GM18517 (cell line): ENCODE results near the gene PDZK1.
"Not testable (repeated sequence)": the region's sequence is repeated elsewhere in the genome, so short reads cannot be mapped to it uniquely, and the experiment has no call there.

Source experiments
- ATAC-seq: cut with Tn5 transposase; IDR thresholded peaks from one replicate; pipeline ENCODE4 v1.9.1; 2021; ENCODE audit warnings: mild to moderate bottlenecking, moderate library complexity; ENCODE audit not compliant: unreplicated experiment

PDZK1 gene

DNA sequence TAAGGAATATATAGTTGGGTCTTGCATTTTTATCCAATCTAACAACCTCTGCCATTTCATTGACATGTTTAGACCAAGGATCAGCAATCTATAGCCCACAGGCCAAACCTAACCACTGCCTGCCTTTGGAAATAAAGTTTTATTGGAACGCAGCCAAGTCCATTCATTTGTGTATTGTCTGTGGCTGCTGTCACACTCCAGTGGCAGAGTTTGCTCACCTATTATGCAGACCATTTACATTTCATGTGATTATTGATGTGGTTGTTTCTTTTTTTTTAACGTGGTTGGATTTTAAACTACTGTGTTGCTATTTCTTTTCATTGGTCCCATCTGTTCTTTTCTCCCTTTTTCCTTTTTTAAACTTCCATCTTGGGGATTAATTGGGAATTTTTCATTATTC is 44.7 kb downstream of the PDZK1 start:
- not testable (repeated sequence) for ATAC-seq

DNA sequence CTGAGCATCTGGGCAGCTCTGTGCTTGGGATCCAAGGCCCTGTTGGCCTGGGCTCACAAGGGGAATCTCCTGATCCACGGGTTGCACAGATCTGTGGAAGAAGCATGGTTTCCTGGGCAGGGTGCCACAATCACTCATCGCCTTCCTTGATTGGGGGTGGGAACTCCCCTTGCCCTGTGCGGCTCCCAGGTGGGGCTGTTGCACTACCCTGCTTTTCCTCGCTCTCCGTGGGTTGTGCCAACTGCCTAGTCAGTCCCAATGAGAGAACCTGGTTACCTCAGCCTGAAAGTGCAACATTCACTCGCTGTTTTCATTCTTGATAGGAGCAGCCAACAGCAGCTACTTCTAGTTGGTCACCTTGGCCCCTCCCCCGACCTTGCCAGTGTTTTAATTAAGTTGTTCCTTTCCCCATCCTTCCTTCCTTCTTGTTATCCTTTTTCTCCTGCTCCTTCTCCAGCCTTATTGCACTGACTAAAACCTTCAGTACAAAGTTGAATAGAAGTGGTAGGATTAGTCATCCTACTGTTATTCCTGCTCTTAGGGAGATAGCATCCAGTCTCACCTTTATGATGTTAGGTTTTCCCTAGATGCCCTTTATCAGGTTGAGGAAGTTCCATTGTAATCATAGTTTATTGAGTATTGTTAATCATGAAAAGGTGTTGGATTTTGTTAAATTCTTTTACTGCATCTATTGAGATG is 50.8 kb downstream of the PDZK1 start:
- ATAC-seq, result not testable (repeated sequence)

DNA sequence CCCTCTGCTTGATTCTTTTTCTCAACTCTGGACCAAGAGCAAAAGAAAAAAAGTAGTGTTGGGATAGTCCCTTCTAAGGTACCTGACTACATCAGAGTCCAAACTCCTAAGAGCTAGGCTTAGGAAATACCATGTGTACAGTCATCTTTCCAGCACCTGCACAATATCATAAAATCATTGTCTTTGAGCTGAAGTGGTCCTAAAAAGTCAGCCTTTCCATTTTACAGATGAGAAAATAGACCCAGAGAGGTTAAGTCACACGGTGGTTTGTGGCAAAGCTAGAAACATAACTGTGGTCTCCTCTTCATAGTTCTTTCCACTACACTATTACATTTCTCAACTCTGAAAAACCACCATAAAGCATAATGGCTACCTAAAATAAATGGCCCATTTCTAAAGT is 63.2 kb downstream of the PDZK1 start:
- not testable (repeated sequence) for ATAC-seq

DNA sequence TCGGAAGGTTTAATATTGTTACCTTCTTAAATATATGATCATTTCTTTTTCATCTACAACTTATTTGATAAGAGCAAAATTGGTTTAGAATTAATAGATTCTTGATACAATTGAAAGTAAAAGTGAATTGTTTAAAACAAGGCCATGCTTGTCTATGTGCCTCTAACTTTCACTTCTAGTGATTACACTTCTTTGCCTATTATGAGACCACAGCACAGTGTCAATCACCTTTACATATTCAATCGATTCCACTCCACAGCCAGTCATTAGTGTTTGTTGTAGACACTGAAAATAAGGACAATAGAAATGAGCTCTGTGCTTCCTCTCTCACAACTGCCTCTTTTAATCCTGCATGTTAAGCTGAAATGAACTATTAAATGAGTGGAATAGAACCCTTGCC is 65.3 kb downstream of the PDZK1 start:
- not testable (repeated sequence) for ATAC-seq

DNA sequence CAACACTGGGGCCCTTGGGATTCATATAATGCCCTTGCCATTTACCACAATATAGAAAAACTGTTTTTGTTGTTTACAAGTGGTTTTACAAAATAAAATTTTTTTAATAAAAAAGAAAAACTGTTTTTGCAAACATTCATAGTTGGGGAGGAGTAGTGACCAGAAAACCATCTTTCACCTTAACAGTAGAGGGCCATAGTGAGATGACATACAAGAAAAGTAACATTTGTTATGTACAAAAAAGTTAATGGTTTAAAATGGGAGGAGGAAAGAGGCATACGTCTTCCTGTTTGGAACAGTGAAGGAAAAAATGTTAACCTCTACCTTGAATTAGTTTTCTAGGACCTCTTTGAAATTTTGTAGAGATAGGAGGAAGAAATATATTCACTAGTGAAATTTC is 70.9 kb downstream of the PDZK1 start:
- ATAC-seq, result not testable (repeated sequence)

DNA sequence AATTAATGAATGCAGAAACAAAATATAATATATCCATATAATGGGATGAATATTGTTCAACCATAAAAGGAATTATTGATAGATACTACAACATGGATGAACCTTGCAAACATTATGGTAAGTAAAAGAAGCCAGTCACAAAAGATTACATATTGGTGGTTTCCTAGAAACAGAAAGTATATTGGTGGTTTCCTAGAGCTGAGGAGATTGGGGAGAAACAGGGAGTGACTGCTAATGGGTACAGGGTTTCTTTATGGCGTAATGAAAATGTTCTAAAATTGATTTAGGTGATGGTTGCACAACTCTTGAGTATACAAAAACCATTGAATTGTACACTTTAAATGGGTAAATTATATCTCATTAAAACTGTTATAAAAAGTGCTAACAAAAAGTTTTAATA is 85.0 kb downstream of the PDZK1 start:
- ATAC-seq, result not testable (repeated sequence)
